Thoracic aorta (tissue), 2 donors: ENCODE data around the gene FUZ. TPM values are rescaled to one million over a fixed set of nuclear protein-coding genes. Genes with fewer than 3 reads are reported as not detected.

ENCODE experiments used
- ATAC-seq: fragments of 150-250 bp; one replicate; pipeline ENCODE4 v1.8.0; 2017; ENCODE audit warnings: low read depth; ENCODE audit not compliant: insufficient number of reproducible peaks, low FRiP score
- DNase-seq: peaks from one replicate; pipeline ENCODE4 v3.0.0-alpha.2; 2020; ENCODE audit warnings: low spot score
- H3K27ac ChIP-seq, 2 donors: fragments of 200-600 bp; sonication (generic); 1 replicate in 1 of 2; 2 replicates in 1 of 2; pipeline ENCODE4 v1.5.1; 2016; ENCODE audit warnings: mild to moderate bottlenecking in 2 of 2, moderate library complexity in 2 of 2
- H3K27me3 ChIP-seq: fragments of 200-600 bp; sonication (generic); replicated peaks from 2 replicates; pipeline ENCODE4 v1.6.0; 2016; ENCODE audit warnings: mild to moderate bottlenecking; ENCODE audit not compliant: insufficient read depth
- H3K36me3 ChIP-seq: fragments of 200-600 bp; sonication (generic); one replicate; pipeline ENCODE4 v1.5.1; 2016
- H3K4me1 ChIP-seq, 2 donors: fragments of 200-600 bp; sonication (generic); 1 replicate in 1 of 2; 2 replicates in 1 of 2; pipeline versions ENCODE4 v1.5.1 to v1.6.0; 2016; ENCODE audit warnings: low read depth in 2 of 2, mild to moderate bottlenecking in 1 of 2; ENCODE audit not compliant: control insufficient read depth in 1 of 2
- H3K4me3 ChIP-seq: fragments of 200-600 bp; sonication (generic); 2 replicates; pipeline ENCODE4 v1.5.1; 2016; ENCODE audit warnings: mild to moderate bottlenecking
- H3K9me3 ChIP-seq: fragments of 200-600 bp; sonication (generic); 2 replicates; pipeline ENCODE4 v1.5.1; 2016
- total RNA-seq, 2 donors: library from RNA; depleted of rRNA; stranded (reverse); fragments of >200 nt; gene quantifications; one replicate each; pipeline versions ENCODE4 v1.1.0 to v1.2.3, GENCODE V29; 2016
- TF ChIP-seq, protein P1 (sequence below): fragments of 200-600 bp; sonication (generic); IDR thresholded peaks from one replicate; pipeline ENCODE4 v1.5.1; 2019; ENCODE audit warnings: antibody characterized with exemption

FUZ gene
- total RNA-seq, 2 donors from 2014 or later = 23.6 to 27.3 TPM

DNA sequence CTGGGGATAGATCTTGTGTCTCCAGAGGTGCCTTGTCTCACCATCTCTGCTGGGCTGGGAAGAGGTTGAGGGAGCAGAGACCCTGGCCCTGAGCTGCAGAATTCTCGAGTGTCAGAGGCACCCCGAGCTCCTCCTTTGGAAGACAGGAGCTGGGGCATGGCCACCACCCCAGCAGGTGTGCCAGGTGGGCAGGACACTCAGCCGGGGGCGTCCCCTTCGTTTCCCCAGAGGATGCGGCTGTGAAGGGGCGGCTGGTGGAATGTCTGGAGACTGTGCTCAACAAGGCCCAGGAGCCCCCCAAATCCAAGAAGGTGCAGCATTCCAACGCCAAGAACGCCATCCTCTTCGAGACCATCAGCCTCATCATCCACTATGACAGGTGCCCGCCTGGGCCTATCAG lies 14.5 kb downstream of the FUZ start:
- Histone ChIP-seq H3K36me3 (peaks cover 69% of the 10 kb centered on the region), H3K27me3 (no peaks in the 10 kb centered on the region), H3K4me3 (no peak overlapping the region), H3K9me3 (no peaks in the 10 kb centered on the region), H3K4me1 (peaks cover 0 to 7% of the 10 kb centered on the region in 2 donors), H3K27ac (no peak overlapping the region)
- DNase-seq = no peak
- TF ChIP-seq, protein P1, sequence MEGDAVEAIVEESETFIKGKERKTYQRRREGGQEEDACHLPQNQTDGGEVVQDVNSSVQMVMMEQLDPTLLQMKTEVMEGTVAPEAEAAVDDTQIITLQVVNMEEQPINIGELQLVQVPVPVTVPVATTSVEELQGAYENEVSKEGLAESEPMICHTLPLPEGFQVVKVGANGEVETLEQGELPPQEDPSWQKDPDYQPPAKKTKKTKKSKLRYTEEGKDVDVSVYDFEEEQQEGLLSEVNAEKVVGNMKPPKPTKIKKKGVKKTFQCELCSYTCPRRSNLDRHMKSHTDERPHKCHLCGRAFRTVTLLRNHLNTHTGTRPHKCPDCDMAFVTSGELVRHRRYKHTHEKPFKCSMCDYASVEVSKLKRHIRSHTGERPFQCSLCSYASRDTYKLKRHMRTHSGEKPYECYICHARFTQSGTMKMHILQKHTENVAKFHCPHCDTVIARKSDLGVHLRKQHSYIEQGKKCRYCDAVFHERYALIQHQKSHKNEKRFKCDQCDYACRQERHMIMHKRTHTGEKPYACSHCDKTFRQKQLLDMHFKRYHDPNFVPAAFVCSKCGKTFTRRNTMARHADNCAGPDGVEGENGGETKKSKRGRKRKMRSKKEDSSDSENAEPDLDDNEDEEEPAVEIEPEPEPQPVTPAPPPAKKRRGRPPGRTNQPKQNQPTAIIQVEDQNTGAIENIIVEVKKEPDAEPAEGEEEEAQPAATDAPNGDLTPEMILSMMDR = no peak
- no peak for ATAC-seq

DNA sequence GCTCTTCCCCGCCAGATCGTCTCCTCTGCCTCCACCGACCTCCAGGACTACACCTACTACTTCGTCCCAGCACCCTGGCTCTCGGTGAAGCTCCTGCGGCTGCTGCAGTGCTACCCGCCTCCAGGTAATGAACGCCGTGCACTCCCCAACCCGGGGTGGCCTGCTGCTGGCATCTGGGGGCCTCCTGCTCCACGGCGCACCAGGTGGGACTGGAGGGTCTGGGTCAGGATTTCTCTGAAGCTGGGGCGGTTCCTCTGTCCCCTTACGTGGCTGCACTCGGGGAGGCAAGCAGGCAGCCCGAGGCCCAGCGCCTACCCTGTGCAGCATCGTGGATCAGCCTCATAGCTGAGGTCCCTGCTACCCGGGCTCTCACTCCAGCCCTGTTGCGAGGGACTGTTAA lies 17.5 kb downstream of the FUZ start:
- no peak overlapping the region for H3K4me3 ChIP-seq
- ATAC-seq = no peak
- H3K27me3 ChIP-seq = no peaks in the 10 kb centered on the region
- TF ChIP-seq, protein P1 = no peak
- peaks cover 83% of the 10 kb centered on the region for H3K36me3 ChIP-seq
- H3K27ac ChIP-seq = no peak overlapping the region
- H3K9me3 ChIP-seq = no peaks in the 10 kb centered on the region
- no peaks in the 10 kb centered on the region for H3K4me1 ChIP-seq
- no peak for DNase-seq

DNA sequence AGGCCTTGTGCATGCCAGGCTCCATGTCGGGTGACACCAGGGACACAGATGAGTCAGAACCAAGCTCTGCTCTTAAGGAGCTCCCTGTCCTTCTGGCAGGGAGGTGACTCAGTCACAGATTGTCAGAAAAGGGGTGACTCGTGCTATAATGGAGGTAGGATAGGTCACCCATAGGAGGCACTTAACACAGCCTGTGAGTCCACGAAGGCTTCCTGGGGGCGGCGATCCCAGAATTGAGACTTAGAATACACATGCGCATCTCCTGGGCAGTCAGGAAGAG lies 19.6 kb downstream of the FUZ start:
- no peak overlapping the region for H3K4me3 ChIP-seq
- peaks cover 68% of the 10 kb centered on the region for H3K36me3 ChIP-seq

GRCh38 chr19:49792829-49793560 lies 20.1 kb downstream of the FUZ start:
- peaks cover 63% of the 10 kb centered on the region for H3K36me3 ChIP-seq
- no peaks in the 10 kb centered on the region for H3K9me3 ChIP-seq
- TF ChIP-seq, protein P1 = no peak
- no peak for ATAC-seq
- no peaks in the 10 kb centered on the region for H3K4me1 ChIP-seq
- no peaks in the 10 kb centered on the region for H3K27me3 ChIP-seq
- DNase-seq = no peak
- no peak overlapping the region for H3K4me3 ChIP-seq
- H3K27ac ChIP-seq = no peak overlapping the region

More for the DNA sequence above, 19.6 kb downstream of the FUZ start:
- H3K27me3 ChIP-seq = no peaks in the 10 kb centered on the region
- no peak overlapping the region for H3K27ac ChIP-seq
- no peaks in the 10 kb centered on the region for H3K9me3 ChIP-seq
- TF ChIP-seq, protein P1 = no peak
- no peak for DNase-seq
- no peak for ATAC-seq
- H3K4me1 ChIP-seq = no peaks in the 10 kb centered on the region

- DNase-seq = no peak
- H3K9me3 ChIP-seq = no peaks in the 10 kb centered on the region
- no peak overlapping the region for H3K4me3 ChIP-seq
- no peaks in the 10 kb centered on the region for H3K27me3 ChIP-seq
- H3K27ac ChIP-seq = no peak overlapping the region
- peaks cover 56% of the 10 kb centered on the region for H3K36me3 ChIP-seq
- H3K4me1 ChIP-seq = no peaks in the 10 kb centered on the region
- no peak for ATAC-seq
- TF ChIP-seq, protein P1 = no peak
Measured at GRCh38 chr19:49791776-49792445, 21.2 kb downstream of the FUZ start.
